ENCODE results near the gene HEXD. TPM values are rescaled to one million over a fixed set of nuclear protein-coding genes. Genes with fewer than 3 reads are reported as not detected.

HEXD gene
- total RNA-seq, 6 donors from 2014 or later: 33.7 to 250 (median 43.4) TPM

- Histone ChIP-seq H3K4me1 (peaks cover 0 to 6% (median 0%) of the 10 kb centered on the region in 4 donors), H3K27me3 (peaks cover 0 to 7% (median 3%) of the 10 kb centered on the region in 4 donors), H3K4me3 (no peak overlapping the region), H3K9me3 (no peaks in the 10 kb centered on the region), H3K27ac (no peak overlapping the region), H3K36me3 (peaks cover 2 to 31% (median 16%) of the 10 kb centered on the region in 4 donors)
- ATAC-seq (ENCODE audit: low FRiP score in 2 of 2): no peak
- 91 to 93% methylated on average over 7 to 11 of the region's 13 CpGs for WGBS, 2 donors
- TF ChIP-seq POLR2A (IDR thresholded peaks at IDR 0.05) (no peak), POLR2AphosphoS5 (IDR thresholded peaks at IDR 0.05) (no peak), CTCF (IDR thresholded peaks at IDR 0.05) (no peak), EP300 (IDR thresholded peaks at IDR 0.05) (no peak)
- peak in 1 of 2 donors; percentile 60 for DNase-seq
Measured at GRCh38 chr17:82390860-82391435, 27.2 kb upstream of the HEXD start.

GRCh38 chr17:82391496-82392066 is 26.6 kb upstream of the HEXD start:
- WGBS, 2 donors: 92 to 95% methylated on average over 16 to 23 of the region's 23 CpGs
- Histone ChIP-seq H3K27ac (no peak overlapping the region), H3K9me3 (no peaks in the 10 kb centered on the region), H3K27me3 (peaks cover 0 to 4% (median 2%) of the 10 kb centered on the region in 4 donors), H3K4me1 (peaks cover 0 to 6% (median 0%) of the 10 kb centered on the region in 4 donors), H3K36me3 (peaks cover 2 to 31% (median 16%) of the 10 kb centered on the region in 4 donors), H3K4me3 (no peak overlapping the region)
- DNase-seq (peak in 1 of 2 donors; percentile 70), ATAC-seq (ENCODE audit: low FRiP score in 2 of 2) (no peak)
- no peak for TF ChIP-seq EP300 (IDR thresholded peaks at IDR 0.05)
- no peak for TF ChIP-seq CTCF (IDR thresholded peaks at IDR 0.05)
- TF ChIP-seq POLR2AphosphoS5 (IDR thresholded peaks at IDR 0.05): no peak
- no peak for TF ChIP-seq POLR2A (IDR thresholded peaks at IDR 0.05)

GRCh38 chr17:82392209-82392920 is 25.8 kb upstream of the HEXD start:
- Histone ChIP-seq H3K36me3 (peaks cover 2 to 35% (median 16%) of the 10 kb centered on the region in 4 donors), H3K27ac (no peak overlapping the region), H3K4me3 (no peak overlapping the region), H3K9me3 (no peaks in the 10 kb centered on the region), H3K4me1 (no peaks in the 10 kb centered on the region), H3K27me3 (no peaks in the 10 kb centered on the region)
- WGBS, 2 donors: 94% methylated on average over 27 to 28 of the region's 28 CpGs
- DNase-seq (peak in 1 of 2 donors; percentile 67), ATAC-seq (ENCODE audit: low FRiP score in 2 of 2) (no peak)
- TF ChIP-seq POLR2A (IDR thresholded peaks at IDR 0.05): no peak
- TF ChIP-seq POLR2AphosphoS5 (IDR thresholded peaks at IDR 0.05): no peak
- TF ChIP-seq EP300 (IDR thresholded peaks at IDR 0.05): no peak
- no peak for TF ChIP-seq CTCF (IDR thresholded peaks at IDR 0.05)

GRCh38 chr17:82392941-82393340 is 25.2 kb upstream of the HEXD start:
- 87 to 89% methylated on average over 15 of the region's 15 CpGs for WGBS, 2 donors
- no peaks in the 10 kb centered on the region for H3K27me3 ChIP-seq
- peaks cover 2 to 40% (median 19%) of the 10 kb centered on the region in 4 donors for H3K36me3 ChIP-seq
- DNase-seq (no peak), ATAC-seq (ENCODE audit: low FRiP score in 2 of 2) (no peak)
- no peaks in the 10 kb centered on the region for H3K9me3 ChIP-seq
- TF ChIP-seq POLR2AphosphoS5 (IDR thresholded peaks at IDR 0.05): no peak
- no peak for TF ChIP-seq EP300 (IDR thresholded peaks at IDR 0.05)
- TF ChIP-seq POLR2A (IDR thresholded peaks at IDR 0.05): no peak
- H3K4me1 ChIP-seq: no peaks in the 10 kb centered on the region
- H3K4me3 ChIP-seq: no peak overlapping the region
- no peak overlapping the region for H3K27ac ChIP-seq

- Histone ChIP-seq H3K4me3 (no peak overlapping the region), H3K27me3 (no peaks in the 10 kb centered on the region), H3K36me3 (peaks cover 2 to 44% (median 19%) of the 10 kb centered on the region in 4 donors), H3K4me1 (peaks cover 0 to 5% (median 0%) of the 10 kb centered on the region in 4 donors), H3K9me3 (no peaks in the 10 kb centered on the region), H3K27ac (no peak overlapping the region)
- no peak for ATAC-seq (ENCODE audit: low FRiP score in 2 of 2)
- no peak for DNase-seq
- 96 to 98% methylated on average over 11 to 12 of the region's 12 CpGs for WGBS, 2 donors
- no peak for TF ChIP-seq POLR2AphosphoS5 (IDR thresholded peaks at IDR 0.05)
- TF ChIP-seq EP300 (IDR thresholded peaks at IDR 0.05): no peak
- TF ChIP-seq CTCF (IDR thresholded peaks at IDR 0.05): no peak
- no peak for TF ChIP-seq POLR2A (IDR thresholded peaks at IDR 0.05)
Measured at GRCh38 chr17:82394278-82394677, 23.9 kb upstream of the HEXD start.

Measured in upper lobe of left lung (tissue), 6 donors.